LNCaP clone FGC (cell line): ENCODE data around the gene MAML2.

Source experiments
- DNase-seq: peaks from one replicate; pipeline ENCODE4 v3.0.0-alpha.2; 2011; ENCODE audit warnings: low read depth
- H3K4me3 ChIP-seq: 2 replicates; pipeline ENCODE4 v1.5.1; 2011; ENCODE audit warnings: mild to moderate bottlenecking, low read depth, low read length, control low read depth
- CTCF ChIP-seq: IDR thresholded peaks from 2 replicates; pipeline ENCODE4 v1.5.1; 2012; ENCODE audit warnings: mild to moderate bottlenecking; ENCODE audit not compliant: control insufficient read depth, insufficient read depth; ENCODE audit errors: extremely low read depth

The MAML2 gene

GRCh38 chr11:96332126-96332771 lies 10.7 kb downstream of the MAML2 start:
- TF ChIP-seq CTCF = no peak
- DNase-seq = no peak
- no peak overlapping the region for H3K4me3 ChIP-seq

- TF ChIP-seq CTCF = no peak
- no peak overlapping the region for H3K4me3 ChIP-seq
- DNase-seq = no peak
Measured at GRCh38 chr11:96331699-96332116, 11.3 kb downstream of the MAML2 start.

GRCh38 chr11:96330511-96330859 lies 12.5 kb downstream of the MAML2 start:
- no peak overlapping the region for H3K4me3 ChIP-seq
- DNase-seq = no peak
- TF ChIP-seq CTCF = no peak

- no peak for TF ChIP-seq CTCF
- no peak for DNase-seq
- H3K4me3 ChIP-seq = no peak overlapping the region
Measured at GRCh38 chr11:96329855-96330510, 13.0 kb downstream of the MAML2 start.

- no peak overlapping the region for H3K4me3 ChIP-seq
- TF ChIP-seq CTCF = no peak
- no peak for DNase-seq
Measured at GRCh38 chr11:96329419-96329818, 13.6 kb downstream of the MAML2 start.

DNA sequence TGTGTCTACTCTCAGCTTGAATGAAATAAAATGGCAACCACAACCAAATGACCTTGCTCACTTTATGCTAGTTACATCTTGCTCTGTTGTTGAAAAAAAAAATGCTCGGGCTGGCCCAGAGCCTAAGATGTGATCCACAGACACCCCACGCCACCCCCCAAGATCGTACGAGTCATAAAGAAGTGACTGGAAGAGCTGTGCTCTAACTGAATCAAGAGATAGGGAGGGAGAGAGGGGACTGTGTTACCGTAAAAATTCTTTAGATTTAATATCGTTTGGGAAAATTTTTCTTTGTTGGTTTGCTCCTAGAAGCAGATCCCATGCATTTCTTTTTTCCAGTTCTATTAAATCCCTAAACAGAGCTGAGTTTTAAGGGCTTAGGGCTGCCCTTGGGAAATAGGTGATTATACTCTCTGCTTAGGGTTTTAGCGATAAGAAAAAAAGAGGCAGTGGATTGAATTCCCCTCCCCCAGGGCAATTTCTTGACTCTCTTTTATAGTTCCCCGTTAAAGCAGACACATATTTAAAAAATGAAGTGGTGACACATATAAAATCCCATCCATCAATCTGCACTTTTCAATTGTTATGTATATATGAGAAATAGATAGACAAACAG lies 14.5 kb downstream of the MAML2 start:
- no peak overlapping the region for H3K4me3 ChIP-seq
- TF ChIP-seq CTCF = no peak
- no peak for DNase-seq
